Endothelial cell of umbilical vein (primary cell): Measurements from ENCODE around the gene ST6GALNAC6. TPM values are rescaled to one million over a fixed set of nuclear protein-coding genes. Genes with fewer than 3 reads are reported as not detected.
A peak's percentile ranks its signal among the peaks of the same experiment; 100 is the strongest.

ENCODE experiments used
- BruUV-seq: library from RNA; stranded (reverse); fragments of 400-500 nt; replicated peaks from 2 replicates; lab custom pipeline; 2021; lab: Mats Ljungman, UMichigan
- CTCF ChIA-PET: fragments of 300-600, 350-600 bp; sonication (Branson Sonifier 250); formaldehyde crosslinking; loops from one replicate; lab custom pipeline; 2021; ENCODE audit warnings: antibody characterized with exemption, inconsistent platforms; lab: Charles Lee
- POLR2A ChIA-PET: fragments of 300-600, 350-600 bp; sonication (Branson Sonifier 250); formaldehyde crosslinking; loops from one replicate; lab custom pipeline; 2021; ENCODE audit warnings: antibody characterized with exemption, inconsistent platforms; lab: Charles Lee
- DNase-seq: peaks from one replicate; pipeline ENCODE4 v3.0.0-alpha.2; 2011; ENCODE audit warnings: low read depth, low spot score
- FAIRE-seq: peaks from 2 replicates; lab custom pipeline; 2011; peaks lifted over from hg19 to GRCh38; lab: Jason Lieb, UNC
- H2AFZ ChIP-seq: 2 replicates; pipeline ENCODE4 v1.6.0; 2012; ENCODE audit warnings: low read depth, low read length, control low read depth, inconsistent platforms
- H3K27ac ChIP-seq: 2 replicates; pipeline ENCODE4 v1.5.1; 2011; ENCODE audit warnings: low read depth, mild to moderate bottlenecking, control low read depth, low read length, moderate library complexity; ENCODE audit not compliant: insufficient read depth
- H3K27me3 ChIP-seq, 2 experiments: 2 replicates each; pipeline versions ENCODE4 v1.6.0 to v1.6.1; 2011; ENCODE audit warnings: low read length in 2 of 2, mixed read lengths in 1 of 2; ENCODE audit not compliant: control insufficient read depth in 2 of 2, insufficient read depth in 2 of 2
- H3K36me3 ChIP-seq, 2 experiments: 2 replicates in 1 of 2; 3 replicates in 1 of 2; pipeline ENCODE4 v1.5.1; 2011; ENCODE audit warnings: low read length in 2 of 2, mild to moderate bottlenecking in 1 of 2, moderate library complexity in 1 of 2; ENCODE audit not compliant: control insufficient read depth in 2 of 2, insufficient read depth in 2 of 2; ENCODE audit errors: extremely low read depth in 1 of 2
- H3K4me1 ChIP-seq: 3 replicates; pipeline ENCODE4 v1.5.1; 2011; ENCODE audit warnings: mild to moderate bottlenecking, low read length; ENCODE audit not compliant: control insufficient read depth, insufficient read depth; ENCODE audit errors: extremely low read depth
- H3K4me2 ChIP-seq: 2 replicates; pipeline ENCODE4 v1.6.1; 2011; ENCODE audit warnings: low read length, control low read depth, mixed read lengths; ENCODE audit not compliant: insufficient read depth
- H3K4me3 ChIP-seq, 3 experiments: fragments of 200-600 bp in 1 of 3; sonication (generic), shearing (Covaris generic) in 1 of 3; replicated peaks in 1 of 3; 2 replicates each; pipeline ENCODE4 v1.5.1; 2011 to 2016; ENCODE audit warnings: control low read depth in 3 of 3, low read length in 3 of 3, mild to moderate bottlenecking in 2 of 3, inconsistent platforms in 1 of 3, low read depth in 1 of 3, moderate library complexity in 1 of 3; ENCODE audit not compliant: insufficient read depth in 1 of 3
- H3K79me2 ChIP-seq: 2 replicates; pipeline ENCODE4 v1.6.0; 2012; ENCODE audit warnings: low read length, inconsistent platforms; ENCODE audit not compliant: control insufficient read depth, insufficient read depth
- H3K9ac ChIP-seq: replicated peaks from 2 replicates; pipeline ENCODE3; 2011; ENCODE audit warnings: low read length, control low read depth; ENCODE audit not compliant: insufficient read depth; ENCODE audit errors: extremely low read depth
- H3K9me1 ChIP-seq: replicated peaks from 3 replicates; pipeline ENCODE4 v1.6.0; 2011; ENCODE audit warnings: mild to moderate bottlenecking, low read length; ENCODE audit not compliant: control insufficient read depth, insufficient read depth; ENCODE audit errors: extremely low read depth
- H3K9me3 ChIP-seq: replicated peaks from 2 replicates; pipeline ENCODE4 v1.5.1; 2012; ENCODE audit warnings: low read length, inconsistent platforms; ENCODE audit not compliant: control insufficient read depth, insufficient read depth
- H4K20me1 ChIP-seq: replicated peaks from 2 replicates; pipeline ENCODE3; 2011; ENCODE audit warnings: mild to moderate bottlenecking, low read length; ENCODE audit not compliant: control insufficient read depth, insufficient read depth; ENCODE audit errors: extremely low read depth
- EZH2 ChIP-seq: IDR thresholded peaks from 2 replicates; pipeline ENCODE4 v1.6.1; 2012; ENCODE audit warnings: borderline replicate concordance, low read depth, mild to moderate bottlenecking, moderate library complexity, low read length, inconsistent platforms; ENCODE audit not compliant: severe bottlenecking
- FOS ChIP-seq: IDR thresholded peaks from 2 replicates; pipeline ENCODE4 v1.6.1; 2011; ENCODE audit warnings: mild to moderate bottlenecking, low read length, moderate library complexity, borderline replicate concordance; ENCODE audit not compliant: insufficient read depth
- GATA2 ChIP-seq: IDR thresholded peaks from 2 replicates; pipeline ENCODE4 v1.7.0; 2011; ENCODE audit warnings: low read depth, mild to moderate bottlenecking, moderate library complexity, mixed read lengths, low read length; ENCODE audit not compliant: insufficient read length, insufficient read depth
- JUN ChIP-seq: IDR thresholded peaks from 2 replicates; pipeline ENCODE4 v1.6.1; 2011; ENCODE audit warnings: borderline replicate concordance, low read depth; ENCODE audit not compliant: insufficient read length, insufficient read depth
- MYC ChIP-seq: IDR thresholded peaks from one replicate; pipeline ENCODE4 v1.6.1; 2011; ENCODE audit warnings: mild to moderate bottlenecking, low read depth, low read length
- POLR2A ChIP-seq: IDR thresholded peaks from 2 replicates; pipeline ENCODE4 v1.6.1; 2012; ENCODE audit warnings: low read depth, mild to moderate bottlenecking, control low read depth, low read length
- POLR2AphosphoS5 ChIP-seq: IDR thresholded peaks from 2 replicates; pipeline ENCODE4 v1.6.1; 2012; ENCODE audit warnings: low read depth, mild to moderate bottlenecking, control low read depth, low read length, moderate library complexity; ENCODE audit not compliant: insufficient read depth
- dilution Hi-C: fragments of 300-500 bp; cut with MboI; formaldehyde crosslinking; loops from one replicate; pipeline ENCODE4 v1.15.0; 2019; ENCODE audit warnings: low sequenced_read_pairs; ENCODE audit not compliant: extremely low pct_ligation_motif_present
- intact Hi-C: fragments of 100-400 bp; cut with micrococcal nuclease; formaldehyde crosslinking; loops from one replicate; pipeline ENCODE4 v1.10.0; 2022
- polyA plus RNA-seq, 4 experiments: library from polyadenylated mRNA; depleted of rRNA in 3 of 4; stranded (reverse) in 3 of 4; unstranded in 1 of 4; fragments of >200 nt; gene quantifications; 2 replicates each; pipeline versions ENCODE4 v1.2.1 to v1.2.3, GENCODE V29; 2011 to 2012; ENCODE audit warnings: missing spikeins in 1 of 4
- total RNA-seq: library from RNA; stranded (reverse); gene quantifications from 2 replicates; pipeline ENCODE4 v1.2.3, GENCODE V29; 2021
- TF ChIP-seq, protein P1 (sequence below): IDR thresholded peaks from 2 replicates; pipeline ENCODE4 v1.6.1; 2011; ENCODE audit not compliant: insufficient read depth, insufficient read length
- TF ChIP-seq, protein P2 (sequence below), 2 donors: IDR thresholded peaks; 1 replicate in 1 of 2; 2 replicates in 1 of 2; pipeline ENCODE4 v1.5.1; 2011; ENCODE audit warnings: low read length in 2 of 2, mild to moderate bottlenecking in 2 of 2, moderate library complexity in 2 of 2, control low read depth in 1 of 2, inconsistent platforms in 1 of 2, low read depth in 1 of 2; ENCODE audit not compliant: insufficient read depth in 1 of 2; ENCODE audit errors: extremely low read depth in 1 of 2

The ST6GALNAC6 gene
- total and polyA plus RNA-seq, 2 donors (not counting 3 experiments of a cell fraction or from before 2014, with no cell fraction given), result 43.0 to 78.9 TPM

DNA sequence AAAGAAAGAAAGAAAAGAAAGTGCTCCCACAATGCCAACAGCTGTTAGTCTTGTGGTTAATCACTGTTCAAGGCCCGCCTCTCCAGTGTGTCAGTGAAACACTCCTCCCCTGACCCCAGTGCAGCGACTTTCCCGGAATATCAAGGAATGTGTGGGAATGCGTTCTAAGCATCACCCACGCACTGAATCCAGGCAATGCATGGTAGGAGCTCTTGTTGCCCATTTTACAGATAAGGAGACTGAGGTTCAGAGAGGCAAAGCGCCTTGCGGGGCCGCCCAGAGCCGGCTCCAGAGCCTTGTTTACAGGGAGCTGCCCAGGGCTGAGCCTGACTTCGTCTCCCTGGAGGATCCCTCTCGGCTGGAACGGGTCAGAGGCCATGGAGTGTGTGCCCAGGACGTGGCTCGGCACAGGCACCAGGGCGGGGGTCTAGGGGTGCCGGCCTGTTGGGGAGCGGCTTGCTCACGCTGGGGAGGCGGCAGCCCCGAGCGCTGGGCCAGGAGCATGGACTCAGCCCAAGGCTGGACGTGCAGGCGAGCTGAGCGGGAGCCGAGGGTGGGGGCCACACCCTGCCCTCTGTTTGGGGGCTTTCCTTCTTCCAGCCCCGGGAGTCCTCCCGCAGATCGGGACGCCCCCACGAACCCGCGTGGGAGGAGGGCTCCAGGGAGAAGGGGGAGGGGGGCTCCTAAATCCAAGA, 823 bp downstream of the ST6GALNAC6 start:
- FAIRE-seq (peak; percentile 81), DNase-seq (peak; percentile 66)
- H3K9me1 ChIP-seq, result no peaks in the 10 kb centered on the region
- TF ChIP-seq EZH2 (no peak), GATA2 (no peak), MYC (no peak), POLR2A (no peak), FOS (no peak), POLR2AphosphoS5 (no peak), JUN (no peak)
- TF ChIP-seq, protein P1, sequence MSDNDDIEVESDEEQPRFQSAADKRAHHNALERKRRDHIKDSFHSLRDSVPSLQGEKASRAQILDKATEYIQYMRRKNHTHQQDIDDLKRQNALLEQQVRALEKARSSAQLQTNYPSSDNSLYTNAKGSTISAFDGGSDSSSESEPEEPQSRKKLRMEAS, result no peak
- TF ChIP-seq, protein P2, sequence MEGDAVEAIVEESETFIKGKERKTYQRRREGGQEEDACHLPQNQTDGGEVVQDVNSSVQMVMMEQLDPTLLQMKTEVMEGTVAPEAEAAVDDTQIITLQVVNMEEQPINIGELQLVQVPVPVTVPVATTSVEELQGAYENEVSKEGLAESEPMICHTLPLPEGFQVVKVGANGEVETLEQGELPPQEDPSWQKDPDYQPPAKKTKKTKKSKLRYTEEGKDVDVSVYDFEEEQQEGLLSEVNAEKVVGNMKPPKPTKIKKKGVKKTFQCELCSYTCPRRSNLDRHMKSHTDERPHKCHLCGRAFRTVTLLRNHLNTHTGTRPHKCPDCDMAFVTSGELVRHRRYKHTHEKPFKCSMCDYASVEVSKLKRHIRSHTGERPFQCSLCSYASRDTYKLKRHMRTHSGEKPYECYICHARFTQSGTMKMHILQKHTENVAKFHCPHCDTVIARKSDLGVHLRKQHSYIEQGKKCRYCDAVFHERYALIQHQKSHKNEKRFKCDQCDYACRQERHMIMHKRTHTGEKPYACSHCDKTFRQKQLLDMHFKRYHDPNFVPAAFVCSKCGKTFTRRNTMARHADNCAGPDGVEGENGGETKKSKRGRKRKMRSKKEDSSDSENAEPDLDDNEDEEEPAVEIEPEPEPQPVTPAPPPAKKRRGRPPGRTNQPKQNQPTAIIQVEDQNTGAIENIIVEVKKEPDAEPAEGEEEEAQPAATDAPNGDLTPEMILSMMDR (IDR thresholded peaks at IDR 0.05; ENCODE audit: extremely low read depth in 1 of 2, insufficient read depth in 1 of 2, low read depth in 1 of 2, low read length in 2 of 2), result no peak
- intact Hi-C loops, result loop anchor here (1.0 to 2.0 kb wide), 2 partner anchors 16 to 18 kb away; partner anchors contain the start of gene ST6GALNAC4
- peaks cover 4 to 26% of the 10 kb centered on the region in 2 experiments for H3K36me3 ChIP-seq
- TSS peak; percentile 24 for BruUV-seq
- dilution Hi-C loops, result no loop called here
- ChIA-PET POLR2A (interaction anchor here (0.7 to 1.0 kb wide), 2 partner anchors 105 to 447 kb away, joined by 3 to 4 read pairs; partner anchors contain the start of gene LRSAM1), CTCF (interaction anchor here (0.8 to 2.7 kb wide), 10 partner anchors 9 to 164 kb away, joined by 3 to 12 read pairs (median 5); partner anchors contain the start of gene TOR2A)
- H3K4me3 ChIP-seq, result peak overlapping the region; percentile 60 to 74 (median 62)
- peak overlapping the region; percentile 69 for H3K4me2 ChIP-seq
- H3K9ac ChIP-seq, result peak overlapping the region; percentile 85
- peaks cover 17% of the 10 kb centered on the region for H3K4me1 ChIP-seq
- no peaks in the 10 kb centered on the region for H3K27me3 ChIP-seq
- H2AFZ ChIP-seq, result peak overlapping the region; percentile 42
- H4K20me1 ChIP-seq, result no peaks in the 10 kb centered on the region
- H3K79me2 ChIP-seq, result peaks cover 11% of the 10 kb centered on the region
- no peaks in the 10 kb centered on the region for H3K9me3 ChIP-seq
- peak overlapping the region; percentile 35 for H3K27ac ChIP-seq
